NB4 (cell line): ENCODE measurements around the gene SEMA3G.

Experiments
- MYC ChIP-seq: IDR thresholded peaks from 2 replicates; pipeline ENCODE4 v1.6.1; 2011; ENCODE audit warnings: low read depth, low read length
- POLR2A ChIP-seq: IDR thresholded peaks from 2 replicates; pipeline ENCODE4 v1.6.1; 2011; ENCODE audit warnings: mild to moderate bottlenecking; ENCODE audit not compliant: insufficient read length; ENCODE audit errors: extremely low read depth
- TF ChIP-seq, protein P1 (sequence below): IDR thresholded peaks from one replicate; pipeline ENCODE4 v1.5.1; 2012; ENCODE audit warnings: low read depth, low read length
- TF ChIP-seq, protein P2 (sequence below): IDR thresholded peaks from 2 replicates; pipeline ENCODE4 v1.6.1; 2011; ENCODE audit warnings: low read depth, low read length

DNA sequence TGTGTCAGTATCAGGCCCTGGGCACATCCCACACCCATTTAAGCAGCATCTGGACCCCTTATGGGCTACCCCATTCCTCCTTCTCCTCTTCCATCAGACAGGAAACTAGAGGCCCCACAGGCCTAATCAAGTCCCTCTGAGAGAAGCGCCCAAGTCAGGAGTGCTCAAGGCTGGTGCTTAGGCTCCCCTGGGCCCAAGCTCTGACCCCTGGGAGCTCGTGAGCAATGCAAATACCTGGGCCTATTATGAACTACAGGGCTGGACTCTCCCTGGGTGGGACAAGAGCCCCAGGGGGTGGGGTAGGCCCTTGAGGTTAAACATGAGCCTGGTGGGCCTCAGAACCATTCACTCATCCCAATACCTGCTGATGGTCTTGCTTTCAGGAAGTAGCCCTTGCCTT lies 57.4 kb downstream of the SEMA3G start:
- TF ChIP-seq POLR2A (no peak), MYC (no peak)
- TF ChIP-seq, protein P1, sequence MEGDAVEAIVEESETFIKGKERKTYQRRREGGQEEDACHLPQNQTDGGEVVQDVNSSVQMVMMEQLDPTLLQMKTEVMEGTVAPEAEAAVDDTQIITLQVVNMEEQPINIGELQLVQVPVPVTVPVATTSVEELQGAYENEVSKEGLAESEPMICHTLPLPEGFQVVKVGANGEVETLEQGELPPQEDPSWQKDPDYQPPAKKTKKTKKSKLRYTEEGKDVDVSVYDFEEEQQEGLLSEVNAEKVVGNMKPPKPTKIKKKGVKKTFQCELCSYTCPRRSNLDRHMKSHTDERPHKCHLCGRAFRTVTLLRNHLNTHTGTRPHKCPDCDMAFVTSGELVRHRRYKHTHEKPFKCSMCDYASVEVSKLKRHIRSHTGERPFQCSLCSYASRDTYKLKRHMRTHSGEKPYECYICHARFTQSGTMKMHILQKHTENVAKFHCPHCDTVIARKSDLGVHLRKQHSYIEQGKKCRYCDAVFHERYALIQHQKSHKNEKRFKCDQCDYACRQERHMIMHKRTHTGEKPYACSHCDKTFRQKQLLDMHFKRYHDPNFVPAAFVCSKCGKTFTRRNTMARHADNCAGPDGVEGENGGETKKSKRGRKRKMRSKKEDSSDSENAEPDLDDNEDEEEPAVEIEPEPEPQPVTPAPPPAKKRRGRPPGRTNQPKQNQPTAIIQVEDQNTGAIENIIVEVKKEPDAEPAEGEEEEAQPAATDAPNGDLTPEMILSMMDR, result no peak
- TF ChIP-seq, protein P2, sequence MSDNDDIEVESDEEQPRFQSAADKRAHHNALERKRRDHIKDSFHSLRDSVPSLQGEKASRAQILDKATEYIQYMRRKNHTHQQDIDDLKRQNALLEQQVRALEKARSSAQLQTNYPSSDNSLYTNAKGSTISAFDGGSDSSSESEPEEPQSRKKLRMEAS, result no peak
